ENCODE measurements around the gene USH1G.

USH1G gene

GRCh38 chr17:74953134-74953687, 30.2 kb upstream of the USH1G start:
- DNase-seq, result no peak

- no peak for DNase-seq
Measured at GRCh38 chr17:74952431-74953133, 29.5 kb upstream of the USH1G start.

- DNase-seq, result no peak
Measured at GRCh38 chr17:74951680-74952421, 28.8 kb upstream of the USH1G start.

GRCh38 chr17:74951065-74951464, 28.0 kb upstream of the USH1G start:
- DNase-seq, result no peak

- DNase-seq, result peak; percentile 6
Measured at GRCh38 chr17:74950207-74950606, 27.2 kb upstream of the USH1G start.

- DNase-seq, result no peak
Measured at GRCh38 chr17:74949455-74950115, 26.5 kb upstream of the USH1G start.

GRCh38 chr17:74947041-74947754, 24.1 kb upstream of the USH1G start:
- DNase-seq, result no peak

- DNase-seq, result no peak
Measured at GRCh38 chr17:74946641-74947040, 23.6 kb upstream of the USH1G start.

- no peak for DNase-seq
Measured at GRCh38 chr17:74945543-74945942, 22.5 kb upstream of the USH1G start.

- DNase-seq, result no peak
Measured at GRCh38 chr17:74943808-74944522, 20.9 kb upstream of the USH1G start.

- no peak for DNase-seq
Measured at GRCh38 chr17:74941128-74941725, 18.2 kb upstream of the USH1G start.

GRCh38 chr17:74939534-74939933, 16.5 kb upstream of the USH1G start:
- DNase-seq, result no peak

GRCh38 chr17:74938194-74938950, 15.3 kb upstream of the USH1G start:
- DNase-seq, result no peak

- DNase-seq, result no peak
Measured at GRCh38 chr17:74937064-74938051, 14.3 kb upstream of the USH1G start.

GRCh38 chr17:74936470-74936799, 13.4 kb upstream of the USH1G start:
- DNase-seq, result no peak

- DNase-seq, result no peak
Measured at GRCh38 chr17:74935585-74936469, 12.8 kb upstream of the USH1G start, which contains the start of gene OTOP3. TSS of gene OTOP3 (plus strand) at chr17:74935898. CDS start at chr17:74935922, 24 bp downstream.

- DNase-seq, result no peak
Measured at GRCh38 chr17:74935048-74935447, 12.0 kb upstream of the USH1G start.

- DNase-seq, result no peak
Measured at GRCh38 chr17:74930535-74931036, 7.5 kb upstream of the USH1G start.

GRCh38 chr17:74928786-74929185, 5.7 kb upstream of the USH1G start:
- no peak for DNase-seq
